HG03342 (cell line): ENCODE measurements around the gene CEP63.

Experiments
- ATAC-seq: cut with Tn5 transposase; IDR thresholded peaks from one replicate; pipeline ENCODE4 v1.9.1; 2021; ENCODE audit warnings: mild to moderate bottlenecking, moderate library complexity; ENCODE audit not compliant: unreplicated experiment

Gene CEP63

GRCh38 chr3:134622806-134623365, 137.0 kb downstream of the CEP63 start:
- ATAC-seq: no peak

GRCh38 chr3:134623615-134624245, 137.9 kb downstream of the CEP63 start:
- ATAC-seq: no peak
